ENCODE data around the gene TTC29.
A peak's percentile ranks its signal among the peaks of the same experiment; 100 is the strongest.

The TTC29 gene

GRCh38 chr4:146945556-146946374, at the start of gene TTC29:
Gene TTC29, minus strand, starts transcription at chr4:146945864. Its CDS starts 5,969 bp downstream, at chr4:146939895.
- DNase-seq: peak; percentile 85

GRCh38 chr4:146981651-146982050, 36.0 kb upstream of the TTC29 start:
- no peak for DNase-seq

DNA sequence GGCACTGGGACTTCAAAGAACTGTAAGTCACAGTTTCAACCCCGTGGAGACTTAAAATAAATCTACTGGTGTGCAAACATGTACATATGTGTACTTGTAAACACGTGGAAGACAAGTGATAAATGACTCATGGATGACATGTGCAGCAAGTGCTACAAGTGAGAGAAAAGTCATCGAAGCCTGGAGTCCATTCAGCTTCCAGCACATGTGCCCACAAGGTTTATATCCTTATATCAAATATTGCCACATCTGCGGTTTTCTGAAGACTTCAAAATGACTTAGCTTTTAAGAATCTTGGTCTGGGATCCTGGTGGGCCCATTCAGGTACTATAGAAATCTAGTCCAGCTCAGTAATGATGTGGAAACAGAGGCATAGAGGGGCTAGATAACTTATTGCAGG, 33.0 kb upstream of the TTC29 start:
- no peak for DNase-seq

DNA sequence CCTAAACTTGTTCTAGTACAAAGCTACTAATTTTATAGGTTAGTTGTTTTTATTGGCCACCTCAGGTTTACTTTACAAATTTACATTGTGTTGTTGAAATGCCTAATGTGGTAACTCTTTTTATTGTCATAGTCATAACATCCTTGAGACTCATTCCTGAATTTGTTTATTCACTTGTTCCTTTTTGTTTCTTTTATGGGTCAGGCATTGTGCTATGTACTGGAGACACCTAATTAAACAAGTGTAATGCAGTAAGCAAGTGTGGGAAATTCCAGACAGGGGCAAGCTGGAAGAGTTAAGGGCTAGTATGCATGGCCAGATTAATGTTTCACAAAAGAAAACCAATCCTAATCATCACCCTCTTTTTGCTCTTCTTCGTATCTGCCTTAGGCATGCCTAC, 30.5 kb upstream of the TTC29 start:
- no peak for DNase-seq

DNA sequence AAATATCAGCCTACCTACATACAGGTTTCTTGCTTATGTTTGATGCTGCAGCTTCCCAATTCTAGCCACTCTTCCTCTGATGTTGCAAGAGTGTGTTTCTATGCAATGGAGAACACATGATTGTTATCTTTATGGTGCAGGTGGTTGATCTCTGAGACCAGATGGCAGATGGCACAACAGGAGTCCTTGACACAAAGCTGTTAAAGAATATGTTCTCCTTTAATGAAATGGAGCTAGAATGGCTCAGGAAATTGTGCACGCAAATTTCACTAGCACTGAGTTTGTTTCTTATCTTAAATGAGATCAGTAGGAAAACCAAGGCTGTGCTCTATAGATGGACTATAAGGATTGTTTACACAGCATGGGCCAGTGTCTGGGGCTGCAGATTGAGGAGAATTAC, 29.9 kb upstream of the TTC29 start:
- peak; percentile 13 for DNase-seq

DNA sequence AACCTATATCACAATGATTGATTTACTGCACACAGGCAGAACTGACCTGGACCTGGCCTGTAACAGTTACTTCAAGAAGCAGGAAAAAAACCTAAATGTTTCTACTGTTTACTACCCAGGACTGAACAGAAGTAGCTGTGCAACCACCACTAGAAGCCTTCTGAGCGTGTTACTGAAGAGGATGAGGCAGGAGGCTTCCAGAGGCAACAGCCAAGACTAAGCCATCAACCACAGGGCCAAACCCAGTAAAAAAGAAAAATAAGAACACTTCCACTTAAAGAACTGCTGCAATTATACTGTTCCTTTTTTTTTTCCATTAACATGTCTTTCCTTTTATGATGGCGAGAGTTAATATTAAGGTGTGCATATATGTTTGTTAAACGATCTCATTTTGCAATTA, 29.4 kb upstream of the TTC29 start:
- DNase-seq: no peak

GRCh38 chr4:146972036-146972435, 26.4 kb upstream of the TTC29 start:
- no peak for DNase-seq

GRCh38 chr4:146969126-146969525, 23.5 kb upstream of the TTC29 start:
- DNase-seq: no peak

DNA sequence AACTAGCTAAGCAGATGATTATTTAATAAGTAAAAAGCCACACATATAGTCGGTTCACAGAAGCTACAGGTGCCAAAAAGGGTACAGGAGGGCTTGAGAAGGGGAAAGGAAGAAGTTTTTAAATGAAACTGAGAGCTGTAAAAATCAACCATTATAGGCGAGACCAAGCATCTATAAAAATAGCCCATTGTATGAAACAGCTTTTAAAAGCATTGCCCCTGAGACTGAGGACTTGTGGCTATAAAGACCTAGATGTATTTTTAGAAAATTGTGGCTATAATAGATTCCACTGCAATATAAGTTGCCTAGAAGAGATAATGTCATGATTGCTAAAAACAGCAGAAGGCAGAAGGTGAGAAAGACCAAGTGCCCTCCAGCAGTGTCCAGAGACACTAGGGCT, 15.0 kb upstream of the TTC29 start:
- DNase-seq: no peak

GRCh38 chr4:146959692-146960091, 14.0 kb upstream of the TTC29 start:
- peak; percentile 8 for DNase-seq

GRCh38 chr4:146957237-146957636, 11.6 kb upstream of the TTC29 start:
- no peak for DNase-seq

- no peak for DNase-seq
Measured at GRCh38 chr4:146952896-146953295, 7.2 kb upstream of the TTC29 start.

DNA sequence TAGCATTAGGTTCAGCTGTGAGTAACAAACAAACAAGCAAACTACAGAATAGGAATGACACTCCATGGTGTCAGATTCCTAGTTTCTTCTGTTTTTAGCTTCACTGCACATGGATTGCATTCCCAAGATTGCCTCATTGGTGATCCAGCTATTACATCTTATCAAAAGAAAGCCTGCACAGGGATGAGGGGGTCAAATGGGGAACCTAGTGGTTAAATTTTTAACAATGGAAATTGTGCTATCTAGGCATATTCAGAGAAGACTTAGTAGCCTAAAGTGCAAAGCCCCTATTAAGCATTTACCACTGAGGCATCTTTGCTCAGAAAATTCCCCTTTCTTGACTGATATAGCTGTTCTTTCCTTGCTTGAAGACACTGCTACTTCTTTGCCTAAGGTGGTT, 3.9 kb upstream of the TTC29 start:
- no peak for DNase-seq

- no peak for DNase-seq
Measured at GRCh38 chr4:146943691-146944375, 1.8 kb downstream of the TTC29 start.

DNA sequence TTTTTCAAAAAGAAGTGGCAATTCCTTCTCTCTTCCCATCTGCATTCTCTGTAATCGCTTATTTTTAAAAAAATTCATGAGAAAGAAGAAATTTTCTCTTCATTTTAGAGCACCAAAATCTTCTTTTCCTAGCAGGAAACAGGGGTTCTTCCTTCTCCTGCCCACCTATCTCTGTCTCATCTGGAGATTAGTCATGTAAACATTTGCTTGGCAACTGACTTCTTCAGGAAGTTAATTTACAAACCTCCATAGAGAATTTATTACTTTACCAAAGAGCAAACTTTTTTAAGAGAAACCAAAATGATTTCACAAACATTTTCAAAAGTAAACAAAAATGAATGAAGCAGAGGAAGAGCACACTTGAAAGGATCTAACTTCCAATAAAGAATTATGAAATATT, 13.5 kb downstream of the TTC29 start:
- DNase-seq: no peak

GRCh38 chr4:146930673-146931072, 15.0 kb downstream of the TTC29 start:
- DNase-seq: no peak

DNA sequence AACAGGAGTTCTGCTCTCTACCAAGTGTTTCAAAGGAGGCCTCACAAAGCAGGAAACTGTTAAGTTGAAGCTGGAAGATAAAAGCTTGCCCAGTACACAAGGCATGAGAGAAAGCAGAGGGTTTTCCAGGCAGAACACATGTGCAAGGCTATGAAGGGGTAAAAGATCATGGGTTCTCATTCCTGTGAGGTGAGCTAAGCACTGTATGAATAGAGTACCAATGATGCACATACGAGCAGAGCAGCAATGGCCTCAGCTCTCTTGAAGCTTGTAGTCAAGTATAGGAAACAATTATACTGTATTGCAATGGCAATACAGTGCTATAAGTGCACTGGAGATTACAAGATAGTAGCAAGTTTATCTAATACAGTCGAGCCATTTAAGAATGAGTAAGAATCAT, 18.0 kb downstream of the TTC29 start:
- no peak for DNase-seq

GRCh38 chr4:146916479-146917076, 29.1 kb downstream of the TTC29 start:
- DNase-seq: peak; percentile 2

DNA sequence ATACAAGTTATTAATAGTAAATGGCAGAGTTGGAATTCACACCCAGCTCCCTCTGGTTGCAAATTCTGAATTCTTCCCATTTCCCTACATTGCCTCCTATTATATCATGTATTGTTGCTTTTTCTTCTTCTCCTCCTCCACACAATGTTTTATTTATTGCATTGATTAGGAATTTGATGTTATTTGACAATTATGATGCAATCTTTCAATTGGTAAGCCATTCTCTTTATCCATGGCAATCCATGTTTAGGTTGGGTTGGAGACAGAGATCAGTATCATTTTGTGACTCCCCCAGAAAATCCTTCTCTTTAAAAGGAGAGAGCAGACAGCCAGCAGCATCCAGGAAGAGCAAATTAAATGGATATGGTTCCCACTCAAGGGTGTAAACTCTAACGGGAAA, 30.5 kb downstream of the TTC29 start:
- DNase-seq: no peak

GRCh38 chr4:146900295-146900694, 45.4 kb downstream of the TTC29 start:
- no peak for DNase-seq

- DNase-seq: no peak
Measured at GRCh38 chr4:146890301-146890700, 55.4 kb downstream of the TTC29 start.

- no peak for DNase-seq
Measured at GRCh38 chr4:146883070-146883469, 62.6 kb downstream of the TTC29 start.

DNA sequence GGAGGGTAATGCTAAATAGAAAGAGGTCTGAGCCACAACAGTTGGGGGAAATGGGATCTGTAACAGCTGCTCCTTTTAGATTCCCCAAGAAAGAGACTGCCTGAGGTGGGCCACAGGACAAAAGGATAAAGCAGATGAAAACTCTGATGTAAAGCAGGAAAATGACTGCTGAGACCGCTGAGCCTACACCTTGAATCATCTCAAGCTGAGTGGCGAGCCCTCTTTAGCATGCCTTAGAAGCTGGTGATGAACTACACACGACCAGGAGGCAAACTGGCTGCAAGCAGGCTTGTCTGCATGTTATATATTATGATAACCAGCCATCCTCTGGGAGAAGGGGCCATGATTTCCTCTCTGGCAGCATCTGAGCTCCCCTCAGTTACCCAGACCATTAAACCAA, 88.4 kb downstream of the TTC29 start:
- DNase-seq: no peak

DNA sequence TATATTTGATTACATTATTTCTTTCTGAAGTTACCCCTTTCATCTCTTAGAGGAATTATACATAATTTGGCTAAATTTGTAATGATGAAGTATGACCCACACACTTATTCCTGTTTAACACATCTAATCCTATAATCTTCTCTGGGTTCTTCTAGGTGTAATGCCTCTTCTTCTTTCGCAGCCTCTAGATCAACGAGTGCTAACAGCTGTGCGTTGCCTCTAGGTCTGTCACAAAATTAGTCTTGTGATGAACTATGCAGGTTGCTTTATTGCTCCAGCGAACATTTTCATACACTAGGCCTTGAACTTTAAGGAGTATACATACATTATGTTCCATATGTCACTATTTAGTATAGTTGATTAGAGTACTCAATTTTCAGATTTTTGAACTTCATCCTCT, 89.9 kb downstream of the TTC29 start:
- DNase-seq: no peak

Measured in NCI-H1105 (cell line).